ENCODE results near the gene NPC1.

The NPC1 gene

GRCh38 chr18:23551978-23552377, 34.3 kb downstream of the NPC1 start:
- H4K20me1 ChIP-seq = no peaks in the 10 kb centered on the region
- H3K9ac ChIP-seq = no peak overlapping the region
- no peaks in the 10 kb centered on the region for H3K27me3 ChIP-seq
- no peaks in the 10 kb centered on the region for H3K4me1 ChIP-seq
- H3K9me3 ChIP-seq = no peaks in the 10 kb centered on the region
- peaks cover 99% of the 10 kb centered on the region for H3K36me3 ChIP-seq
- no peak for TF ChIP-seq Cebpa-rat (IDR thresholded peaks at IDR 0.05)
- H3K4me3 ChIP-seq = no peak overlapping the region
- H3K4me2 ChIP-seq = no peak overlapping the region
- H3K27ac ChIP-seq = no peak overlapping the region

DNA sequence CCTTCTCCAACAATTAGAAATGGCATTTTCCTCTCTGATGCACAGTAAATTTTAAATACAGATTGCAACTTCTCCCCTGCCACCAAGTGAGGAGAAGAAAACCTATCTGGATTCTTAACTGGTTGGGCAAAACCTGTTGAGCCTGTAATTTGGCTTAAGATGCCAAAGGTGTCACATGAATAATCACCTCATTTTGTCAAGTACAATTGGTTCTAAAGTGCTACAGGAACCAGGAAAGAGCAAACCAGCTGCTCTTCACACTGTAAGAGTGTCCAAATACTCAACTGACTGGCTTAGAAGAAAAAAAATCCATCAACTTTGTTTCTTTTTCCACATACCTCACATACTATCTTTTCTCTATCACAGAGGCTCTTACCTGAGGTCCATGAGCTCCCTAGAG, 35.4 kb downstream of the NPC1 start:
- H3K27ac ChIP-seq = no peak overlapping the region
- no peak for TF ChIP-seq Cebpa-rat (IDR thresholded peaks at IDR 0.05)
- H3K9me3 ChIP-seq = no peaks in the 10 kb centered on the region
- H3K9ac ChIP-seq = no peak overlapping the region
- no peak overlapping the region for H3K4me3 ChIP-seq
- H3K27me3 ChIP-seq = no peaks in the 10 kb centered on the region
- no peaks in the 10 kb centered on the region for H4K20me1 ChIP-seq
- H3K4me1 ChIP-seq = no peaks in the 10 kb centered on the region
- peaks cover 99% of the 10 kb centered on the region for H3K36me3 ChIP-seq
- H3K4me2 ChIP-seq = no peak overlapping the region

- H3K9me3 ChIP-seq = no peaks in the 10 kb centered on the region
- H3K4me2 ChIP-seq = no peak overlapping the region
- no peak for TF ChIP-seq Cebpa-rat (IDR thresholded peaks at IDR 0.05)
- no peak overlapping the region for H3K4me3 ChIP-seq
- H3K4me1 ChIP-seq = no peaks in the 10 kb centered on the region
- H3K36me3 ChIP-seq = peaks cover 99% of the 10 kb centered on the region
- no peak overlapping the region for H3K27ac ChIP-seq
- H3K9ac ChIP-seq = no peak overlapping the region
- H3K27me3 ChIP-seq = no peaks in the 10 kb centered on the region
- H4K20me1 ChIP-seq = no peaks in the 10 kb centered on the region
Observed at GRCh38 chr18:23548719-23549118, 37.6 kb downstream of the NPC1 start.

DNA sequence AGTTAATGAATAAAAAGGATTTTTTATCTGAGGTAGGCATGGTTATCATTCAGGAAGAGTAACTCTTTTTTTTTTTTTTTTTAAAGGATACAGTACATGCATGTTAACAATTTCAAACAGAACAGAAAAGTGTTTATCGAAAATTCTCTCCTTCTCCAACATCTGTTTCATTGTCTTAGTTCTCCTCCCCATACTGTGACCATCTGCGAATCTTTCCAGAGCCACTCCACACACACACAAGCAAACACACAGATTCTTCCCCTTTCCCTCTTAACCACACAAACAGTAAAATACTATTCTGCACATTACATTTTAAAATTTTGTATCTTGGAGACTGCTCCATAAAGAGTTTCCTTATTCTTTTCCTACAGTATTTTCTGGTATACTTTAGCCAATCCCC, 38.0 kb downstream of the NPC1 start:
- no peaks in the 10 kb centered on the region for H4K20me1 ChIP-seq
- H3K9me3 ChIP-seq = no peaks in the 10 kb centered on the region
- H3K36me3 ChIP-seq = peaks cover 99% of the 10 kb centered on the region
- no peaks in the 10 kb centered on the region for H3K27me3 ChIP-seq
- H3K4me2 ChIP-seq = no peak overlapping the region
- H3K4me3 ChIP-seq = no peak overlapping the region
- no peak overlapping the region for H3K27ac ChIP-seq
- no peaks in the 10 kb centered on the region for H3K4me1 ChIP-seq
- no peak overlapping the region for H3K9ac ChIP-seq
- TF ChIP-seq Cebpa-rat (IDR thresholded peaks at IDR 0.05) = no peak

- H3K9me3 ChIP-seq = no peaks in the 10 kb centered on the region
- no peak overlapping the region for H3K27ac ChIP-seq
- no peaks in the 10 kb centered on the region for H3K27me3 ChIP-seq
- no peak for TF ChIP-seq Cebpa-rat (IDR thresholded peaks at IDR 0.05)
- H3K36me3 ChIP-seq = peaks cover 99% of the 10 kb centered on the region
- H3K9ac ChIP-seq = no peak overlapping the region
- H3K4me2 ChIP-seq = no peak overlapping the region
- no peaks in the 10 kb centered on the region for H4K20me1 ChIP-seq
- no peaks in the 10 kb centered on the region for H3K4me1 ChIP-seq
- no peak overlapping the region for H3K4me3 ChIP-seq
Observed at GRCh38 chr18:23547846-23548245, 38.5 kb downstream of the NPC1 start.

GRCh38 chr18:23547306-23547705, 39.0 kb downstream of the NPC1 start:
- no peak overlapping the region for H3K9ac ChIP-seq
- peaks cover 99% of the 10 kb centered on the region for H3K36me3 ChIP-seq
- H3K4me3 ChIP-seq = no peak overlapping the region
- no peaks in the 10 kb centered on the region for H3K27me3 ChIP-seq
- H3K27ac ChIP-seq = no peak overlapping the region
- H3K4me2 ChIP-seq = no peak overlapping the region
- H3K4me1 ChIP-seq = peaks cover 3% of the 10 kb centered on the region
- no peaks in the 10 kb centered on the region for H4K20me1 ChIP-seq
- no peaks in the 10 kb centered on the region for H3K9me3 ChIP-seq
- TF ChIP-seq Cebpa-rat (IDR thresholded peaks at IDR 0.05) = no peak

GRCh38 chr18:23545247-23545789, 41.0 kb downstream of the NPC1 start:
- Histone ChIP-seq H3K4me2 (no peak overlapping the region), H3K27me3 (no peaks in the 10 kb centered on the region), H3K9me3 (no peaks in the 10 kb centered on the region), H3K36me3 (peaks cover 95% of the 10 kb centered on the region), H3K4me1 (peaks cover 23% of the 10 kb centered on the region), H3K4me3 (no peak overlapping the region), H4K20me1 (no peaks in the 10 kb centered on the region), H3K9ac (no peak overlapping the region), H3K27ac (no peak overlapping the region)
- no peak for TF ChIP-seq Cebpa-rat (IDR thresholded peaks at IDR 0.05)

- Histone ChIP-seq H3K9me3 (no peaks in the 10 kb centered on the region), H3K36me3 (peaks cover 95% of the 10 kb centered on the region), H4K20me1 (no peaks in the 10 kb centered on the region), H3K4me3 (no peak overlapping the region), H3K4me1 (peaks cover 40% of the 10 kb centered on the region), H3K4me2 (peak overlapping the region; percentile 70; the same call in 1 of the 2 replicates), H3K27me3 (no peaks in the 10 kb centered on the region), H3K27ac (no peak overlapping the region), H3K9ac (no peak overlapping the region)
- TF ChIP-seq Cebpa-rat (IDR thresholded peaks at IDR 0.05) = no peak
Observed at GRCh38 chr18:23542461-23542860, 43.8 kb downstream of the NPC1 start.

DNA sequence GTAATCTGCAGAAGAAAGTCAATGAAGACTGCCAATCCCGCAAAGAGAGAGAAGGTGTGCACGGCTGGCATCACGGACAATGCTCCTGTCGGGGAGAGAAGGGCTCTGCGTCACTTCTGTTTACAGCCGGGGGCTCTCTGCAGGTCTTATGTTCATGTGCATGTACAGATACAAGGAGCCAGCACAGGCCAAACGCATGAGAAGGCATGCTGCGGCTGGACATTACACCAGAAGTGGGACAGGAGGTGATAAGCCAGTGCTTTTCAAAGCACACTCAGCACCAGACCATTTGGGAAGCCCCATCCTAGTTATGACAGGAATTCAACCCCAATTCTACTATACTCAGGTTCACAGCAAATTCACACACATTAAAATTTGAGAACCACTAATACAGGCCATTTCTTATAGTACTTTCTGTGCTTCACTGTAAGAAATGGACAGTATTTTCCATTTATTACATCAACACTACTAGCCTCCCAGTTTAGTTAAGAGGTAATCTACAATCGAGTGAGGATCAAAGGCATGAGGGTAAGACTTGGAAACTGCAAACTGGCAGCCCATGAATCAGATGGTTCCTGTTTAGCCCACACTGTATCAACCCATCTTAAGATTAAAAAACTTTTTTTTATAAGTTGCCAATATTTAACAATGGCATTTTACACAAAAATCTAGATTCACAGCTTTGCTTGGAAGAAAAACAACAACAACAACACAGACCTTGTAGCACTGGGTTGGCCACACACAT, 44.8 kb downstream of the NPC1 start:
- Histone ChIP-seq H3K9me3 (no peaks in the 10 kb centered on the region), H3K27me3 (no peaks in the 10 kb centered on the region), H3K4me3 (no peak overlapping the region), H3K4me1 (peaks cover 40% of the 10 kb centered on the region), H3K4me2 (peak overlapping the region; percentile 70), H4K20me1 (no peaks in the 10 kb centered on the region), H3K27ac (peak overlapping the region; percentile 6; the same call in 1 of the 2 replicates), H3K36me3 (peaks cover 95% of the 10 kb centered on the region), H3K9ac (no peak overlapping the region; the same call in 1 of the 2 replicates)
- no peak for TF ChIP-seq Cebpa-rat (IDR thresholded peaks at IDR 0.05)

DNA sequence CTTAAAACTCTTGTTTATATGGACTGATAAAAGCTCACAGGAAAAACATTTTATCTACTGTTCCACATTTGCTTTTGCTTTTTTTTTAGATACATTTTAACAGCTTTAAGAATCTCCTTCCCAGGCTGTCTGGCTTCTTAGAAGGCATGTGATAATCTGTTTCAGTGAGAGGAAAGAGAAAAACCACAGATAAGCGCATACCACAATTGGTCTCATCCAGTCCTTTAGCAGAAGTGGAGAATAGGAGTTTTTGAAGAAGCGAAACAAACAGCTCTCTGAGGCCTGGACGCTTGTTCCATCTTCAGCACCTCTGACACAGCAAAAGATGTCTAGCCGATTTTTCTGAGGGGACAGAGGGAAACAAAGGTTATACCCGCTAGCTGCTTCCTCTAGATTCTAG, 45.4 kb downstream of the NPC1 start:
- H4K20me1 ChIP-seq = no peaks in the 10 kb centered on the region
- H3K36me3 ChIP-seq = peaks cover 95% of the 10 kb centered on the region
- no peak overlapping the region for H3K4me3 ChIP-seq
- peak overlapping the region; percentile 6; the same call in 1 of the 2 replicates for H3K27ac ChIP-seq
- H3K9ac ChIP-seq = no peak overlapping the region; the same call in 1 of the 2 replicates
- no peaks in the 10 kb centered on the region for H3K9me3 ChIP-seq
- H3K27me3 ChIP-seq = no peaks in the 10 kb centered on the region
- H3K4me2 ChIP-seq = peak overlapping the region; percentile 70
- H3K4me1 ChIP-seq = peaks cover 40% of the 10 kb centered on the region
- TF ChIP-seq Cebpa-rat (IDR thresholded peaks at IDR 0.05) = no peak
